Astrocyte (in vitro differentiated cells and primary cell): Measurements from ENCODE around the gene SIRT2. TPM values are rescaled to one million over a fixed set of nuclear protein-coding genes. Genes with fewer than 3 reads are reported as not detected.

Source experiments
- DNase-seq: peaks from one replicate; pipeline ENCODE4 v3.0.0-alpha.2; 2010; ENCODE audit warnings: low read depth
- FAIRE-seq: peaks from 2 replicates; lab custom pipeline; 2011; peaks lifted over from hg19 to GRCh38; lab: Jason Lieb, UNC
- H2AFZ ChIP-seq: 2 replicates; pipeline ENCODE4 v1.6.0; 2012; ENCODE audit warnings: low read depth, low read length, inconsistent platforms
- H3K27ac ChIP-seq: 2 replicates; pipeline ENCODE4 v1.5.1; 2011; ENCODE audit warnings: low read depth, low read length, inconsistent platforms
- H3K27me3 ChIP-seq: 2 replicates; pipeline ENCODE4 v1.6.0; 2011; ENCODE audit warnings: low read length, inconsistent platforms; ENCODE audit not compliant: insufficient read depth
- H3K36me3 ChIP-seq: 2 replicates; pipeline ENCODE4 v1.5.1; 2011; ENCODE audit warnings: low read length, inconsistent platforms; ENCODE audit not compliant: insufficient read depth
- H3K4me1 ChIP-seq: 2 replicates; pipeline ENCODE4 v1.5.1; 2011; ENCODE audit warnings: low read length, inconsistent platforms; ENCODE audit not compliant: insufficient read depth
- H3K4me2 ChIP-seq: 2 replicates; pipeline ENCODE4 v1.6.0; 2012; ENCODE audit warnings: low read length, inconsistent platforms
- H3K4me3 ChIP-seq: 2 replicates; pipeline ENCODE4 v1.5.1; 2011; ENCODE audit warnings: low read depth, mild to moderate bottlenecking, low read length, inconsistent platforms; ENCODE audit not compliant: insufficient read depth
- H3K79me2 ChIP-seq: 2 replicates; pipeline ENCODE4 v1.6.0; 2012; ENCODE audit warnings: mild to moderate bottlenecking, low read length, inconsistent platforms; ENCODE audit not compliant: insufficient read depth
- H3K9ac ChIP-seq: 2 replicates; pipeline ENCODE4 v1.6.0; 2012; ENCODE audit warnings: mild to moderate bottlenecking, low read length, inconsistent platforms
- H3K9me3 ChIP-seq: 2 replicates; pipeline ENCODE4 v1.5.1; 2012; ENCODE audit warnings: low read depth, mild to moderate bottlenecking, low read length, inconsistent platforms; ENCODE audit not compliant: insufficient read depth
- H4K20me1 ChIP-seq: 2 replicates; pipeline ENCODE4 v1.6.0; 2012; ENCODE audit warnings: low read length, inconsistent platforms; ENCODE audit not compliant: insufficient read depth
- H3K27ac Mint-ChIP-seq: one replicate; pipeline ENCODE4 v1.8.0; 2021; ENCODE audit warnings: mild to moderate bottlenecking, mixed read lengths; ENCODE audit not compliant: unreplicated experiment
- H3K27me3 Mint-ChIP-seq: one replicate; pipeline ENCODE4 v1.8.0; 2021; ENCODE audit warnings: low read depth, mixed read lengths; ENCODE audit not compliant: unreplicated experiment
- H3K36me3 Mint-ChIP-seq: one replicate; pipeline ENCODE4 v1.8.0; 2021; ENCODE audit warnings: low read depth, mixed read lengths; ENCODE audit not compliant: unreplicated experiment
- H3K4me1 Mint-ChIP-seq: one replicate; pipeline ENCODE4 v1.8.0; 2021; ENCODE audit warnings: low read depth, mixed read lengths; ENCODE audit not compliant: unreplicated experiment
- H3K4me3 Mint-ChIP-seq: one replicate; pipeline ENCODE4 v1.8.0; 2021; ENCODE audit warnings: mild to moderate bottlenecking, moderate library complexity, mixed read lengths; ENCODE audit not compliant: unreplicated experiment
- H3K9me3 Mint-ChIP-seq: one replicate; pipeline ENCODE4 v1.8.0; 2021; ENCODE audit warnings: mild to moderate bottlenecking, mixed read lengths; ENCODE audit not compliant: unreplicated experiment
- CTCF ChIP-seq: IDR thresholded peaks from 2 replicates; pipeline ENCODE4 v1.5.1; 2011; ENCODE audit warnings: low read depth, mild to moderate bottlenecking, inconsistent platforms, low read length, moderate library complexity; ENCODE audit not compliant: insufficient read depth
- EZH2 ChIP-seq: IDR thresholded peaks from 2 replicates; pipeline ENCODE4 v1.6.1; 2012; ENCODE audit warnings: mild to moderate bottlenecking, low read length, inconsistent platforms; ENCODE audit not compliant: insufficient read depth
- total RNA-seq: library from RNA; stranded (reverse); gene quantifications from 2 replicates; pipeline ENCODE4 v1.2.1, GENCODE V29; 2021

SIRT2 gene
- total RNA-seq, 1 donor from 2014 or later, result 35.7 TPM

GRCh38 chr19:38892841-38893240, 6.6 kb downstream of the SIRT2 start:
- no peaks in the 10 kb centered on the region for H3K9me3 Mint-ChIP-seq

GRCh38 chr19:38891771-38892170, 7.6 kb downstream of the SIRT2 start:
- H3K9me3 ChIP-seq, result no peaks in the 10 kb centered on the region
- DNase-seq (no peak), FAIRE-seq (no peak)
- Mint-ChIP-seq H3K4me1 (no peaks in the 10 kb centered on the region), H3K9me3 (no peaks in the 10 kb centered on the region), H3K27me3 (no peaks in the 10 kb centered on the region), H3K27ac (no peak overlapping the region), H3K36me3 (peaks cover 3% of the 10 kb centered on the region), H3K4me3 (no peak overlapping the region)
- no peaks in the 10 kb centered on the region for H4K20me1 ChIP-seq
- no peak overlapping the region for H3K4me2 ChIP-seq
- no peak overlapping the region for H3K9ac ChIP-seq
- H2AFZ ChIP-seq, result no peak overlapping the region
- no peak overlapping the region for H3K4me3 ChIP-seq
- peaks cover 1% of the 10 kb centered on the region for H3K79me2 ChIP-seq
- H3K36me3 ChIP-seq, result peaks cover 7% of the 10 kb centered on the region
- no peaks in the 10 kb centered on the region for H3K4me1 ChIP-seq
- no peak for TF ChIP-seq EZH2
- H3K27ac ChIP-seq, result no peak overlapping the region
- no peaks in the 10 kb centered on the region for H3K27me3 ChIP-seq

More at GRCh38 chr19:38892841-38893240, 6.6 kb downstream of the SIRT2 start:
- Histone ChIP-seq H2AFZ (no peak overlapping the region), H3K4me1 (no peaks in the 10 kb centered on the region), H3K9me3 (no peaks in the 10 kb centered on the region), H3K36me3 (peaks cover 7% of the 10 kb centered on the region), H3K9ac (no peak overlapping the region), H3K27ac (no peak overlapping the region), H3K4me3 (no peak overlapping the region), H4K20me1 (no peaks in the 10 kb centered on the region), H3K27me3 (no peaks in the 10 kb centered on the region), H3K79me2 (peaks cover 5% of the 10 kb centered on the region), H3K4me2 (no peak overlapping the region)
- FAIRE-seq (no peak), DNase-seq (no peak)
- Mint-ChIP-seq H3K4me3 (no peak overlapping the region), H3K4me1 (no peaks in the 10 kb centered on the region), H3K27ac (no peak overlapping the region), H3K27me3 (no peaks in the 10 kb centered on the region), H3K36me3 (peaks cover 3% of the 10 kb centered on the region)
- no peak for TF ChIP-seq CTCF
- no peak for TF ChIP-seq EZH2

GRCh38 chr19:38890686-38891085, 8.7 kb downstream of the SIRT2 start:
- H3K4me1 ChIP-seq, result no peaks in the 10 kb centered on the region
- no peaks in the 10 kb centered on the region for H3K79me2 ChIP-seq
- H3K9ac ChIP-seq, result no peak overlapping the region
- no peaks in the 10 kb centered on the region for H4K20me1 ChIP-seq
- FAIRE-seq (no peak), DNase-seq (no peak)
- H3K36me3 ChIP-seq, result peaks cover 7% of the 10 kb centered on the region
- H3K27ac ChIP-seq, result no peak overlapping the region
- H3K27me3 ChIP-seq, result no peaks in the 10 kb centered on the region
- H3K27ac Mint-ChIP-seq, result no peak overlapping the region
- no peak overlapping the region for H3K4me3 ChIP-seq
- H3K9me3 Mint-ChIP-seq, result no peaks in the 10 kb centered on the region
- no peak overlapping the region for H2AFZ ChIP-seq
- H3K27me3 Mint-ChIP-seq, result no peaks in the 10 kb centered on the region
- TF ChIP-seq CTCF (no peak), EZH2 (no peak)
- H3K4me3 Mint-ChIP-seq, result no peak overlapping the region
- H3K9me3 ChIP-seq, result no peaks in the 10 kb centered on the region
- no peak overlapping the region for H3K4me2 ChIP-seq
- H3K36me3 Mint-ChIP-seq, result peaks cover 3% of the 10 kb centered on the region
- no peaks in the 10 kb centered on the region for H3K4me1 Mint-ChIP-seq
